ENCODE results near the gene DOCK6.

DOCK6 gene

GRCh38 chr19:11251217-11251616 lies 11.1 kb downstream of the DOCK6 start:
- in situ Hi-C loops (cut with MboI; ENCODE audit: low sequenced_read_pairs), result no loop called here

- in situ Hi-C loops (cut with MboI; ENCODE audit: low sequenced_read_pairs), result no loop called here
These were observed 13.5 kb downstream of the DOCK6 start for GRCh38 chr19:11248852-11249251.

- in situ Hi-C loops (cut with MboI; ENCODE audit: low sequenced_read_pairs), result no loop called here
These were observed 14.4 kb downstream of the DOCK6 start for GRCh38 chr19:11247934-11248333.

DNA sequence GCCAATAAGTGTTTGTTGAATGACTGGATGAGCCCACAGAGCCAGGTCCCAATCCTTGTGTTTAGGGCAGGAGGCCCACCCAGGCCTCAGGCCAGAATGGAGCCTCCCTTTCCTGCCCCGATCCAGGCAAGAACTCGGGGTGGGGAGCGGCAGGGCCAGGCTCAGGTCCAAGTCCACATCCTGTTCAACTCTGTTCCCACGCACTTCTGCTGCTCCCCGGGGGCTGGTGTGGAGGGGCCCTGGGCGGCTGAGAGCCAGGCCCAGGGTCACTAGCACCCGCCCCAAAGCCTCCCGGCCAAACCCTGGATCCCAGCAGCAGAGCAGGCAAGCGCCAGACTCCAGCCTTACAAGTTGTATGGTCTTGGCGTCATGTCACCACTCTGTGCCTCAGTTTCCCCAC lies 14.9 kb downstream of the DOCK6 start:
- in situ Hi-C loops (cut with MboI; ENCODE audit: low sequenced_read_pairs), result no loop called here

DNA sequence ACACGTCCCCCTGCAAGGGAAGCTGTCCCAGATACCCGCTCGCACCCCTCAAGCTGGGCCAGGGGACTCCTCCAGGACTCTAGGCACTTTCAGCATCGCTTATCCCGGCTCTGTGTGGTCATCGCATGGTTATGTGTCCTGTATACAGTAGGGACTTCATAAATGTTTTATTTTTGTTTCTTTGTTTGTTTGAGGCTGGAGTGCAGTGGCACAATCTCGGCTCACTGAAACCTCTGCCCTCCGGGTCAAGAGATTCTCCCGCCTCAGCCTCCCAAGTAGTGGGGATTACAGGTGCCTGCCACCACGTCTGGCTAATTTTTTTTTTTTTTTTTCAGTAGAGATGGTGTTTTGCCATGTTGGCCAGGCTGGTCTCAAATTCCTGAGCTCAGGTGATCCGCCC lies 15.4 kb downstream of the DOCK6 start:
- in situ Hi-C loops (cut with MboI; ENCODE audit: low sequenced_read_pairs), result no loop called here

DNA sequence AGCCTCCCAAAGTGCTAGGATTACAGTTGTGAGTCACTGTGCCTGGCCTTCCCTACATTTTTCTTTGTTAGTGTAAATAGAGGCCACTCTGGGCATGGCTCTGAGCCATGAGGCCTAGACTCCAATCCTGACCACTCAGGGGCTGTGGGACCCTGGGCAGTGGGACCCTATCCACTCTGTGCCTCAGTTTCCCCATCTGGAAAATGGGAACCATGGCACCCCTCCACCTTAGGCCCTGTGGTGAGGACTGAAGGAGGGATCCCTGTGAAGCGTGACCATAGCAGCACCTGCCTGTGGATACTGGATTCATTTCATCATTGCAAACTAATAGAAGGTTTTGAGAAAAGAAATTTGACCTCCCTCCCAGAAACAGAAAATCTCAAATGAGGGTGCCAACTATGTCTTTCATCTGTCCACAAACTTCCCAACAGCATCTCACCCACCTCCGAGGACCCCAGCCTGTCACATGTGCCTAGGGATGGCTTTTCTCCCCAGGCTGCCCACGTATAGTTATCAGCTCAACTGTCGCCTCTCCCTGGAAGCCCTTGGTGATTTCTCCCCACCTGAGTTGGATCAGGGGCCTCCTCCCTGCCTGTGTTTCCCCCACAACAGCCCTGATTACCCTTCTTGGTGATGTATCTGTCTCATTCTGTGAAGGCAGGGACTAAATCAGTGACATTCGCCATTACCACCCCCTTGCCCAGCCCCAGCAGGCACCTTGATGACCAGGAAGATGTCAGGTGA lies 17.3 kb downstream of the DOCK6 start:
- in situ Hi-C loops (cut with MboI; ENCODE audit: low sequenced_read_pairs), result no loop called here

DNA sequence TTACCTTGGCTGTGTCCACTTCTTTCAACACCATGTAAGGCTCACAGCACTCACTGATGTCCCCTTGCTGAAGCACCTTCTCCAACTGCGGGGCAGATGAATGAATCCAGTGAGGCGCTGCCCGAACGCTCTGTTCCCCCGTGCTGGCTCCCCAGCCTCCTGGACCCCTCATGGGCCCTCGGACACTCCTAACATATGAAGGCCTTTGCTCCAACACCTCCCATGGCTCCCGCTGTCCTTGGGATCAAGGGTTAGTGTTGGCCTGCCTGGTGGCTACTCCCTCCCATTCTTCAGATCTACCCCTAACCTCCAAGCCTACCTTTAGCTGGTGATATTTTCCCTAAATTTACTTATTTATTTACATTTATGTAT lies 18.5 kb downstream of the DOCK6 start:
- in situ Hi-C loops (cut with MboI; ENCODE audit: low sequenced_read_pairs), result no loop called here

- in situ Hi-C loops (cut with MboI; ENCODE audit: low sequenced_read_pairs), result no loop called here
These were observed 19.2 kb downstream of the DOCK6 start for GRCh38 chr19:11242864-11243797.

DNA sequence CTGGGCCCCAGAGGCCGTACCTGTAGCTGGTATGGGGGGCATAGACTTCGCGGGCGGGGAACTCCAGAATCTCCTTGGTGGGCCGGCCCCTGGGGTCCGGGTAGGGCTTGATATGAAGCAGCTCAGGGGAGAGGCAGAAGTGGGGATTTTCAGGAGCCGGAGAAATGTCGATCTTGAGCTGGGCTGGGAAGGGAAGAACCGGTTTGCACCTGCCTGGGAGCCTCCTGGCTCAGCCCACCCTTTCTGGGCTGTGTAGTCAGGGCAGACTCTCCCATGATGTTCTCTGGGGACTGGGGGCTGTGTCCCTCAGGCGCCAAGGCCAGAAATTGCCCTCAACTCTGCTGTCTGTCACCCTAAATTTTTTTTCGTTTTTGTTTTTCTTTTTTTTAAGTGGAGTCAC lies 20.3 kb downstream of the DOCK6 start:
- in situ Hi-C loops (cut with MboI; ENCODE audit: low sequenced_read_pairs), result no loop called here

- in situ Hi-C loops (cut with MboI; ENCODE audit: low sequenced_read_pairs), result no loop called here
These were observed 22.3 kb downstream of the DOCK6 start for GRCh38 chr19:11240008-11240444.

DNA sequence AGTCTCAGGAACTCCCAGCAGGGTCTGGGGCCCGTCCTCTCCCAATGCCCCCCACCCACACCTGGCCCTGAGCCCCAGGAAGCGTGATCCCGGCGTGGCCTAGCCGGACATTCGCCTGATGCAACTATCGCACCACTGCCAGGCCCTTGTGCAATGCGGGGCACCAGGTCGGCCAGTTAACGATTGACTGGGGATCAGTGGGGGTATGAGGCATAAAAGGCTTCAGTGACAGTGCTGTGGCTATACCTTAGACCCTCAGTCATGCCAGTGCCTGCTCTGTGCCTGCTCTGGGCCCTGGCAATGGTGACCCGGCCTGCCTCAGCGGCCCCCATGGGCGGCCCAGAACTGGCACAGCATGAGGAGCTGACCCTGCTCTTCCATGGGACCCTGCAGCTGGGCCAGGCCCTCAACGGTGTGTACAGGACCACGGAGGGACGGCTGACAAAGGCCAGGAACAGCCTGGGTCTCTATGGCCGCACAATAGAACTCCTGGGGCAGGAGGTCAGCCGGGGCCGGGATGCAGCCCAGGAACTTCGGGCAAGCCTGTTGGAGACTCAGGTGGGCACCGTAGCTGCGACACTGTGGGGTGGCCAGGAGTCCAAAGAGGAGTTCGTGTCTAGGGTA lies 22.8 kb downstream of the DOCK6 start, which contains the start of gene ANGPTL8:
TSS of gene ANGPTL8 (plus strand) at position 243 of the 624 bp plus-strand sequence. CDS start at position 262, 19 bp downstream.
- in situ Hi-C loops (cut with MboI; ENCODE audit: low sequenced_read_pairs), result no loop called here

- in situ Hi-C loops (cut with MboI; ENCODE audit: low sequenced_read_pairs), result no loop called here
These were observed 23.4 kb downstream of the DOCK6 start for GRCh38 chr19:11238781-11239376.

DNA sequence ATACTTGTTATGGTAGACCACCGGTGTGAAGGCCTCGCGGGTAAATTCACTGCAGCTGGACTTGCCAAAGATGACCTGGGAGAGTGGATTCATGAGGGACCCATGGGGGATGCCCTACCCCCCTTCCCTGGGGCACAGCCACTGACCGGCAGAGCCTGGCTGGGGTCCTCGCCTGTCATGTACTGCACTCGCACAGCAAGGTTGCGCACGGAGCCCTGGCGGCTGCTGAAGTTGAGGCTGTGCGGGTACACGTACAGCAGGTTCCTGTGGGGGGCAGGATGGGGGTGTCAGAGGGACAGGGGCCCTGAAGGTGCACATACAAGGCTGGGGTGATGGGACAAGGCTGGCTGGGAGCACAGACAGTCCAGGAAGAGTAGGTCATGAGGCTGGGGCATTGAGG lies 24.3 kb downstream of the DOCK6 start:
- in situ Hi-C loops (cut with MboI; ENCODE audit: low sequenced_read_pairs), result no loop called here

DNA sequence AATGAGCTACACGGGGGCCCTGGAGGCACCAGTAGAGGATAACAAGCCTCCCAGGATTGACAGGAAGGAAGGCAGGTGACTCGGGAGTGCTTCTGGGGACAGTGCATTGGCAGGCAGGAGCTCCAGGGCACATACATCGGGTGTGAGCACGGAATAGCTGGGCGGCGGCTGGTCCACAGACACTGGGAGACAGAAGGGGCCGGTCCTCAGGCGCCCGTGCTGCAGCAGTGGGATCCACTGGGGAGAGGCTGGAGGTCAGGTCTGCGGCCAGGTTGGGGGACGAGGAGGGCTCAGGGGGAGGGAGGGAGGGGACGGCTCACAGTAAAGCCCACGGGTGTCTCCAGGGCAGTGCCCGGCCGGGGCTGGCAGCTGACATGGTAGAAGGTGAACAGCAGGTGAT lies 25.0 kb downstream of the DOCK6 start:
- in situ Hi-C loops (cut with MboI; ENCODE audit: low sequenced_read_pairs), result no loop called here

DNA sequence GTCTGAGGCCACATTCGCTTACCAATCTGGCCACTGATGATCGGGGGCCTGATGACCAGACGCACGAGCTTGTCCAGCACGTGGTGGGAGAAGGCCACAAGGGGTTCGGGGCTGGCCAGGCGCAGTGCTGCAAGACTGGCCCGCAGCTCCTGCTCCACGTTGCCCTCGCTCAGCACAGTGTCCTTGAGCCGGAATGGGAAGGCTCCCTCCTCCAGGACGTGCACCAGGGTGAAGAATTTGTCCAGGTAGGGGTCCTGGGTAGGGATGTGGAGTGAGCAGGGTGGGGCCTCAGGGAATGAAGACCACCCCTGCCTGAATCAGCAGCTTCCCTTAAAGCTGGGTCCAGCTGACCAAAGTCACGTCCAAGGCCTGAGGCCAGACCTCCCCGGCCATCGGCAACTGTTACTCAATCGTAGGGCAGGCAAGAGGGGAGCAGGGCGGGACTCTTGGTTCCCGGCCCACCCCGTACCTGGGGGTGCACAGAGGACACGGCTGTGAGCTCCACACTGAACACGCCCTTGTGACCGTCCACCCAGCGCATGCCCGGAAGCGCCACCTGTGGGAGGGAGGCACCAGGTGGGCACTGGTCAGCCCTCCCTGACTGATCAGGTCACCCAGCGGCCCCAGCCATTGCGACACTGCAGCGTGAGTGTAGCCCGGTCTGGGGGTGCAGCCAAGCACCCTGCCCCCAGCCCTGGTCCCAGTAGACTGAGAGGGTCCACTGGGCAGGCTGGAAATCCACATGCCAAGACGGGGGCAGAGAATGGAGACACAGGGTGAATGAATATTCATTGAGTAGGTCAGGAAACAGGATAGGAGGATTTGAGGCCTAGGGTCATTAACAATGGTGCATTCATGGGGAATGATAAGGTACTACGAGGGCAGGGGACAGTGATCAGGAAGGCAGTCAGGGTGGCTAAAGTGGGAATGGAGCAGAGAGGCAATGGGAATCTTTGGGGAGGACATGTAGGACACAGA lies 25.7 kb downstream of the DOCK6 start:
- in situ Hi-C loops (cut with MboI; ENCODE audit: low sequenced_read_pairs), result no loop called here

GRCh38 chr19:11234486-11235075 lies 27.7 kb downstream of the DOCK6 start:
- in situ Hi-C loops (cut with MboI; ENCODE audit: low sequenced_read_pairs), result no loop called here

DNA sequence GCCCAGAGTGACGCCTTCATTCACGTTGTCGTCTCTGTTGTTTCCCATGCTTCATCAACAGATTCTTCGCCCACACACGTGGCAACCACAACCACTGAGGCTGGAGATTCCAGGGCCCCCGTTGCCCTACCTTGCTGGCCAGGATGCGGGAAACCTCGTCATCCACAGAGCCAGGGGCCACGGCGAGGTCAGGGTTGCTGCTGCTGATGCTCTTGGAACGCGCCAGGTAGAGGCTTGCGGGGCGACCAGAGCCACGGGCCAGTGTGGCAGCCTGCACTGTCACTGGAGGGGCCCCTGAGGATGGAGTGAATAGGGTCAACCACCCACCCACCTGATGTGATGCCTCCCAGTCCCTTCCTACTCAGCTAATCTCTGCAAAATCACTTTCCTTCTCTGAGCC lies 29.3 kb downstream of the DOCK6 start:
- in situ Hi-C loops (cut with MboI; ENCODE audit: low sequenced_read_pairs), result no loop called here

- in situ Hi-C loops (cut with MboI; ENCODE audit: low sequenced_read_pairs), result no loop called here
These were observed 29.8 kb downstream of the DOCK6 start for GRCh38 chr19:11232555-11232954.

DNA sequence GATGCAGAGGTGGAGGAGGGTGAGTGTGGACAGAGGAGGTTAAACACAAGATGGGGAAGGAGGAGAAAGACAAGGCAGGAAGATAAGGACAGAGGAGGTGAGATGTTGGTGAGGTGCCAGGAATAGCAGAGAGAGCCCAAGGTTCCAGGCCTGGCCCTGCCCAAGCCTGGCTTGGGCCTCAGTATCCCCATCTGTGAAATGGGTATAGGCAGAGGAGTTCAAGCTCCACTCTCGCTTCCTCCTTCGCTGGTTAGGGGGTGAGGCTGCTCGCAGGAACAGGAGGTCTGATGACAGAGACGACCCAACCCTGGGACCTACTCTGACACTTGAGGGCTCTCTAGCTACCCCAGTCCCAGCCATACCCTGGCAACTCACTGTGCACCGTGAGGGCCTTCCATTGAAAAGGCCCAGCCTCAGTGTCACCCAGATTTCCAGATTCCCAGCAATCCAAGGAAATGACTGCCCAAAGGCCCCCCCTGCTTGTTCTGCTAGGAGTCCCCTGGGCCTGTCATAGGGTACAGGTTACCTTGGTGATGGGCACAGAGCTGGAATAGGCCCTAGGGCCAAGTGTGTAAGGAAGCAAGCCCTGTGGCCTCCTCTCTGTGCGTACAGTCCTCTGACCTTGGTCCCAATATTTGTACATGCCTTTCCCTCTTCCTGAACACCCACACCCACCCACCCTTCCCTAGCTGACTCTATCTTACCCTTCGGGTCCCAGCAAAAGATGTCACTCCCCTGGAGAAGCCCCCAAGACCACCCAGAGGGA lies 31.5 kb downstream of the DOCK6 start:
- in situ Hi-C loops (cut with MboI; ENCODE audit: low sequenced_read_pairs), result no loop called here
